ENCODE results near the gene PRPF6.

- no peak for TF ChIP-seq CTCF (IDR thresholded peaks at IDR 0.05)
- TF ChIP-seq EZH2 (IDR thresholded peaks at IDR 0.05; ENCODE audit: borderline replicate concordance, insufficient read depth, low read depth, low read length, poor library complexity, severe bottlenecking) = no peak
These were observed 97.1 kb downstream of the PRPF6 start for GRCh38 chr20:64077876-64078551.
